ENCODE data around the gene ELP1. TPM values are rescaled to one million over a fixed set of nuclear protein-coding genes. Genes with fewer than 3 reads are reported as not detected.

ELP1 gene
- total RNA-seq, 4 donors from 2014 or later, result 7.9 to 18.1 (median 13.3) TPM

- Histone ChIP-seq H3K27ac (no peak overlapping the region), H3K4me3 (no peak overlapping the region), H3K36me3 (no peaks in the 10 kb centered on the region), H3K9me3 (no peaks in the 10 kb centered on the region), H3K4me1 (no peaks in the 10 kb centered on the region), H3K27me3 (no peaks in the 10 kb centered on the region)
- intact Hi-C loops (cut with DNase I; ENCODE audit: low total_unique reads), result no loop called here
- in situ Hi-C loops (cut with MboI; ENCODE audit: low pct_ligation_motif_present in 1 of 4, low pct_unique_long_range_greater_than_20kb in 1 of 4, low sequenced_read_pairs in 3 of 4), result loop anchor here in 1 of 4 donors (10.0 kb wide), 1 partner anchor 60 kb away; no protein-coding TSS in a partner anchor
- WGBS, 2 donors (ENCODE audit: low coverage in 1 of 2), result 68% methylated on average over 4 of the region's 4 CpGs; no CpG with 5 or more reads in 1 of the 2 donors
- no peak for DNase-seq
- TF ChIP-seq CTCF (IDR thresholded peaks at IDR 0.05) (no peak), POLR2A (IDR thresholded peaks at IDR 0.05) (no peak), POLR2AphosphoS5 (IDR thresholded peaks at IDR 0.05) (no peak), EP300 (IDR thresholded peaks at IDR 0.05; ENCODE audit: low read depth) (no peak)
Observed at GRCh38 chr9:108834959-108835665, 98.8 kb downstream of the ELP1 start.

GRCh38 chr9:108832179-108832500, 101.8 kb downstream of the ELP1 start:
- TF ChIP-seq POLR2AphosphoS5 (IDR thresholded peaks at IDR 0.05) (no peak), CTCF (IDR thresholded peaks at IDR 0.05) (no peak), EP300 (IDR thresholded peaks at IDR 0.05; ENCODE audit: low read depth) (no peak), POLR2A (IDR thresholded peaks at IDR 0.05) (no peak)
- 91% methylated on average over 3 of the region's 3 CpGs; no CpG with 5 or more reads in 1 of the 2 donors for WGBS, 2 donors (ENCODE audit: low coverage in 1 of 2)
- no peaks in the 10 kb centered on the region for H3K36me3 ChIP-seq
- H3K27me3 ChIP-seq, result no peaks in the 10 kb centered on the region
- in situ Hi-C loops (cut with MboI; ENCODE audit: low pct_ligation_motif_present in 1 of 4, low pct_unique_long_range_greater_than_20kb in 1 of 4, low sequenced_read_pairs in 3 of 4), result loop anchor here in 1 of 4 donors (10.0 kb wide), 1 partner anchor 63 kb away; no protein-coding TSS in a partner anchor
- H3K27ac ChIP-seq, result no peak overlapping the region
- no peaks in the 10 kb centered on the region for H3K4me1 ChIP-seq
- DNase-seq, result no peak
- H3K4me3 ChIP-seq, result no peak overlapping the region
- no peaks in the 10 kb centered on the region for H3K9me3 ChIP-seq
- intact Hi-C loops (cut with DNase I; ENCODE audit: low total_unique reads), result no loop called here

- in situ Hi-C loops (cut with MboI; ENCODE audit: low pct_ligation_motif_present in 1 of 4, low pct_unique_long_range_greater_than_20kb in 1 of 4, low sequenced_read_pairs in 3 of 4) (loop anchor here in 1 of 4 donors (10.0 kb wide), 1 partner anchor 63 kb away; no protein-coding TSS in a partner anchor), intact Hi-C loops (cut with DNase I; ENCODE audit: low total_unique reads) (no loop called here)
- H3K27ac ChIP-seq, result no peak overlapping the region
- TF ChIP-seq POLR2A (IDR thresholded peaks at IDR 0.05) (no peak), CTCF (IDR thresholded peaks at IDR 0.05) (no peak), POLR2AphosphoS5 (IDR thresholded peaks at IDR 0.05) (no peak), EP300 (IDR thresholded peaks at IDR 0.05; ENCODE audit: low read depth) (no peak)
- no peaks in the 10 kb centered on the region for H3K27me3 ChIP-seq
- no peaks in the 10 kb centered on the region for H3K36me3 ChIP-seq
- H3K4me3 ChIP-seq, result no peak overlapping the region
- no peaks in the 10 kb centered on the region for H3K4me1 ChIP-seq
- DNase-seq, result no peak
- WGBS, 2 donors (ENCODE audit: low coverage in 1 of 2), result 80% methylated on average over 1 of the region's 1 CpG
- no peaks in the 10 kb centered on the region for H3K9me3 ChIP-seq
Observed at GRCh38 chr9:108831496-108832178, 102.3 kb downstream of the ELP1 start.

- H3K4me3 ChIP-seq, result no peak overlapping the region
- no peaks in the 10 kb centered on the region for H3K9me3 ChIP-seq
- no peaks in the 10 kb centered on the region for H3K27me3 ChIP-seq
- H3K36me3 ChIP-seq, result no peaks in the 10 kb centered on the region
- 58 to 69% methylated on average over 2 of the region's 2 CpGs for WGBS, 2 donors (ENCODE audit: low coverage in 1 of 2)
- in situ Hi-C loops (cut with MboI; ENCODE audit: low pct_ligation_motif_present in 1 of 4, low pct_unique_long_range_greater_than_20kb in 1 of 4, low sequenced_read_pairs in 3 of 4) (loop anchor here in 1 of 4 donors (10.0 kb wide), 1 partner anchor 65 kb away; no protein-coding TSS in a partner anchor), intact Hi-C loops (cut with DNase I; ENCODE audit: low total_unique reads) (no loop called here)
- no peak for TF ChIP-seq POLR2AphosphoS5 (IDR thresholded peaks at IDR 0.05)
- no peak for TF ChIP-seq POLR2A (IDR thresholded peaks at IDR 0.05)
- no peak for TF ChIP-seq EP300 (IDR thresholded peaks at IDR 0.05; ENCODE audit: low read depth)
- no peak for TF ChIP-seq CTCF (IDR thresholded peaks at IDR 0.05)
- no peaks in the 10 kb centered on the region for H3K4me1 ChIP-seq
- no peak for DNase-seq
- H3K27ac ChIP-seq, result no peak overlapping the region
Observed at GRCh38 chr9:108830272-108830671, 103.7 kb downstream of the ELP1 start.
